Measurements from ENCODE around the gene ATG9B.

DNA sequence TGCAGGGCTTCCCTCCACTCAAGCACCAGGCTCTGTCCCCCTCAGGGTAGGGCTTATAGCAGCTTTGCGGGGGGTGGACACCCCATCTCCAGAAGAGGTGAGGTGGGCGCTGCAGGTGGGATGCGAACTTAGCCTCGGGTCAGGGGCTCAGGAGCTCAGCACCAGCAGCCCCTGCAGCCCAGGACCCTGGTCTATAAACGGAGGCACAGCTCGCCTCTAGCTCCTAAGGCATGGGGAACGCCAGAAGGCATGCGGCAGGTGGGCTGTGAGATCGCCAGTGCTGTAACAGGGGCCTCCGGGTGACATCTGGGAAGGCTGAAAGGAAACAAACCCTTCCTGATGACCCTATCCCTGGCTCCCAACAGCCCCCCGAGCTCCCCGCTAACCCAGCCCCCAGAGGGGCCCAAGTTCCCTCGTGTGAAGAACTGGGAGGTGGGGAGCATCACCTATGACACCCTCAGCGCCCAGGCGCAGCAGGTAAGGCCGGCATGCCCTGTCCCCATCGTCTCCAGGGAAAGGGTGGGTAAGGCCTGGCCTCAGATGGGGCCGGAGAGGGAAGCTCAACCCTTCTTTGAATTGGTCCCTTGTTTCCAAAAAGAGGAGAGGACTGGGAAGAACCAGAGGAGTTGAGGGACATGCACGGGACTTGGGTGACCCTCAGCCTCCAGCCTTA lies 29.3 kb downstream of the ATG9B start:
- TF ChIP-seq, protein P1, sequence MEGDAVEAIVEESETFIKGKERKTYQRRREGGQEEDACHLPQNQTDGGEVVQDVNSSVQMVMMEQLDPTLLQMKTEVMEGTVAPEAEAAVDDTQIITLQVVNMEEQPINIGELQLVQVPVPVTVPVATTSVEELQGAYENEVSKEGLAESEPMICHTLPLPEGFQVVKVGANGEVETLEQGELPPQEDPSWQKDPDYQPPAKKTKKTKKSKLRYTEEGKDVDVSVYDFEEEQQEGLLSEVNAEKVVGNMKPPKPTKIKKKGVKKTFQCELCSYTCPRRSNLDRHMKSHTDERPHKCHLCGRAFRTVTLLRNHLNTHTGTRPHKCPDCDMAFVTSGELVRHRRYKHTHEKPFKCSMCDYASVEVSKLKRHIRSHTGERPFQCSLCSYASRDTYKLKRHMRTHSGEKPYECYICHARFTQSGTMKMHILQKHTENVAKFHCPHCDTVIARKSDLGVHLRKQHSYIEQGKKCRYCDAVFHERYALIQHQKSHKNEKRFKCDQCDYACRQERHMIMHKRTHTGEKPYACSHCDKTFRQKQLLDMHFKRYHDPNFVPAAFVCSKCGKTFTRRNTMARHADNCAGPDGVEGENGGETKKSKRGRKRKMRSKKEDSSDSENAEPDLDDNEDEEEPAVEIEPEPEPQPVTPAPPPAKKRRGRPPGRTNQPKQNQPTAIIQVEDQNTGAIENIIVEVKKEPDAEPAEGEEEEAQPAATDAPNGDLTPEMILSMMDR (IDR thresholded peaks at IDR 0.05) = no peak
- TF ChIP-seq, protein P2, sequence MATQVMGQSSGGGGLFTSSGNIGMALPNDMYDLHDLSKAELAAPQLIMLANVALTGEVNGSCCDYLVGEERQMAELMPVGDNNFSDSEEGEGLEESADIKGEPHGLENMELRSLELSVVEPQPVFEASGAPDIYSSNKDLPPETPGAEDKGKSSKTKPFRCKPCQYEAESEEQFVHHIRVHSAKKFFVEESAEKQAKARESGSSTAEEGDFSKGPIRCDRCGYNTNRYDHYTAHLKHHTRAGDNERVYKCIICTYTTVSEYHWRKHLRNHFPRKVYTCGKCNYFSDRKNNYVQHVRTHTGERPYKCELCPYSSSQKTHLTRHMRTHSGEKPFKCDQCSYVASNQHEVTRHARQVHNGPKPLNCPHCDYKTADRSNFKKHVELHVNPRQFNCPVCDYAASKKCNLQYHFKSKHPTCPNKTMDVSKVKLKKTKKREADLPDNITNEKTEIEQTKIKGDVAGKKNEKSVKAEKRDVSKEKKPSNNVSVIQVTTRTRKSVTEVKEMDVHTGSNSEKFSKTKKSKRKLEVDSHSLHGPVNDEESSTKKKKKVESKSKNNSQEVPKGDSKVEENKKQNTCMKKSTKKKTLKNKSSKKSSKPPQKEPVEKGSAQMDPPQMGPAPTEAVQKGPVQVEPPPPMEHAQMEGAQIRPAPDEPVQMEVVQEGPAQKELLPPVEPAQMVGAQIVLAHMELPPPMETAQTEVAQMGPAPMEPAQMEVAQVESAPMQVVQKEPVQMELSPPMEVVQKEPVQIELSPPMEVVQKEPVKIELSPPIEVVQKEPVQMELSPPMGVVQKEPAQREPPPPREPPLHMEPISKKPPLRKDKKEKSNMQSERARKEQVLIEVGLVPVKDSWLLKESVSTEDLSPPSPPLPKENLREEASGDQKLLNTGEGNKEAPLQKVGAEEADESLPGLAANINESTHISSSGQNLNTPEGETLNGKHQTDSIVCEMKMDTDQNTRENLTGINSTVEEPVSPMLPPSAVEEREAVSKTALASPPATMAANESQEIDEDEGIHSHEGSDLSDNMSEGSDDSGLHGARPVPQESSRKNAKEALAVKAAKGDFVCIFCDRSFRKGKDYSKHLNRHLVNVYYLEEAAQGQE (IDR thresholded peaks at IDR 0.05; ENCODE audit: insufficient read depth in 1 of 2, low read depth in 2 of 2, low read length in 1 of 2) = no peak
- TF ChIP-seq POLR2AphosphoS5 (IDR thresholded peaks at IDR 0.05; ENCODE audit: low read depth, low read length) (no peak), SIN3A (IDR thresholded peaks at IDR 0.05; ENCODE audit: borderline replicate concordance, insufficient read depth, low read depth, low read length) (no peak), TCF7L2 (IDR thresholded peaks at IDR 0.05; ENCODE audit: low read depth, low read length) (no peak)

Measured in Panc1 (cell line).